HG03097 (cell line): ENCODE data around the gene GPLD1.

Experiments used
- ATAC-seq: cut with Tn5 transposase; IDR thresholded peaks from one replicate; pipeline ENCODE4 v1.9.1; 2021; ENCODE audit not compliant: unreplicated experiment, low FRiP score

Gene GPLD1

DNA sequence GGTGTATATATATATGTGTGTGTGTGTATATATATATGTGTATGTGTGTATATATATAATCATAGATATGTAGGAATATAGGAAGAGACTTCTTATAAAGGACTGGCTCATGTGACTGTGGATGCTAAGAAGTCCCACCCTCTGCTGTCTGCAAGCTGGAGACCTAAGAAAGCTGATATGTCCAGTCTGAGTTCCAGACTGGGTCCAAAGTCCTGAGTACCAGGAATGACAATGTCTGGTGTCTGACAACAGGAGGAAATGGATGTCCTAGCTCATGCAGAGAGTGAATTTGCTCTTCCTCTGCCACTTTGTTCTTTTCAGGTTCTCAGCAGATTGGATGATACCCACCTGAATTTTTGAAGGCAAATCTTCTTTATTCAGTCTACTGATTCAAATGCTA lies 12.5 kb upstream of the GPLD1 start:
- ATAC-seq = no peak

- ATAC-seq = no peak
Measured at GRCh38 chr6:24501374-24501773, 12.0 kb upstream of the GPLD1 start.

DNA sequence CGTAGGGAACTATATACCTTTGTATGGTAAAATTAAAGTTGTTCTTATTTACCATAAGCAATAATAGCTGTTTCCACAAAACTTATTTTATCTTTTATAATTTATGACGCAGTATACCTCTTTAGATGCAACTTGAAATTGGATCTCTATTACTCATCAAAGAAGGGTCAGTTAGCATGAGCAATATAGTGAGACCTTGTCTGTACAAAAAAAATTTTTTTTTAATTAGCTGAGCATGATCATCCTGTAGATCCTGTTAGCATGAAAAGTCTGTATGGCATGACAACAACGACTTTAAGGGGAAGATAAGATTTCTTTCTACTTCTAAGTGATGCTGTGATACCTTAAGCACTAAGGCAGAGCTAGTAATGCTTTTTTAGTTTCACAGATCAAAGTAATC lies 11.3 kb upstream of the GPLD1 start:
- ATAC-seq = no peak

GRCh38 chr6:24497254-24497970 lies 8.0 kb upstream of the GPLD1 start:
- ATAC-seq = no peak

GRCh38 chr6:24494821-24495795 lies 5.7 kb upstream of the GPLD1 start, which contains the start of gene ALDH5A1:
Gene ALDH5A1, plus strand, starts transcription at chr6:24494969. Its CDS starts 28 bp downstream, at chr6:24494997.
- ATAC-seq = peak; percentile 61

DNA sequence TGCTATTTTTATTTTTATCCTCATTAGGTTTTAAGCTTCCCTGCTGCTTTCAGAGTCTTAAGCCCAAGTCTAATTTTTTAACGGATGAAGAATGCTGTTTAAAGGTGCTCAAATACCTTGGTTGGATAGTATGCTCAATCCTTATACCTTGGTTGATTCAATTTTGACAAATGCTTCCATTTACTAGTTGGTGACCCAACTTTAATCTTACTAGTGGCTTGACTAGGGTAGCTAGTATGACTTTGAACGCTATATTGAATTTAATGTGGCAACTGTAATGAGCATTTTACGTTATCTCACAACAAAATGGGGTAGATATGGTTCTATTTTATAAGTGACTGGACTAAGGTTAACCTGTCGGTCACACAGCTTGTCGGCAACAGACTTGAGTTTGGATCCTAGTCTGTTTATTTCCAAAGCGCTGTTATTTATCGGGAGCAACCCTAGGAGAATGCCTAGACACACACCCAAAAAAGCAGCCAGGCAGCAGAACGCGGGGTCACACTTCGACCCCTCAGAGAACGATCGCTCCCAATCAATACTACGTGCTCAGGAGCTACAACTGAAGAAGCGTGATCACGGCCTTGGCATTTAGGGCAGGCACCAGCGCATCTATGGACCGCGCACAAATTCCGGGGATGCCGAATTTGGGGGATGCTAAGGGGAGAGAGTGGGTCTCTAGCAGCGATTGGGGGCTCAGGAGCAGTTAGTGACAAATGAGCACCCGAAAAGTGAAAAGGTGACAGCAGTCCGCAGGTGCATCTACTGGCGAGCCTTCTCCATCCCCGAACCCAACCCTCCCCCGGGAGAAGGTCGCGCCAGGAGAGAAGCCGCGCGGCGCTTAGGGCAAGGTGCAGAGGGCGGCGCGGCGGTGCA lies 4.8 kb upstream of the GPLD1 start:
- no peak for ATAC-seq

- no peak for ATAC-seq
Measured at GRCh38 chr6:24492475-24492874, 3.1 kb upstream of the GPLD1 start.

- no peak for ATAC-seq
Measured at GRCh38 chr6:24490948-24491347, 1.6 kb upstream of the GPLD1 start.

DNA sequence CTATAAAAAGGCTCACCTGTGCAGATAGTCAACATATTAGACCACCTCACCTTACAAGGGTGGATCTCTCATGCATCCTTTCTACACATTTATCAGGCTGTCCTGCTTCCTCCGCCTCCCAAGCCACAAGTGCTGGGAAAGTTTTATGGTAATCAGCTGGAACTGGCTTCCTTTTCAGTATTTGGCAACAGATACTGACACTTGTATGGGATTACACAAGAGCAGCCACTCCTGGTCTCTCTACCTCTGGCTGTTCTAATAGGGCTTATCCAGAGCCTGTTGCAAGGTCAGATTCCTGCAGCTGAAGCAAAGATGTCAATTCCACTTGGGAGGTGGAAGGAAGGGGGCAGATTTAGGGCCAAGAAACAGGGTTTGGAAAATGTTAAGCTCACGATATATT lies 503 bp upstream of the GPLD1 start:
- no peak for ATAC-seq

- ATAC-seq = no peak
Measured at GRCh38 chr6:24486065-24486464, 3.3 kb downstream of the GPLD1 start.

- no peak for ATAC-seq
Measured at GRCh38 chr6:24484657-24485323, 4.6 kb downstream of the GPLD1 start.

DNA sequence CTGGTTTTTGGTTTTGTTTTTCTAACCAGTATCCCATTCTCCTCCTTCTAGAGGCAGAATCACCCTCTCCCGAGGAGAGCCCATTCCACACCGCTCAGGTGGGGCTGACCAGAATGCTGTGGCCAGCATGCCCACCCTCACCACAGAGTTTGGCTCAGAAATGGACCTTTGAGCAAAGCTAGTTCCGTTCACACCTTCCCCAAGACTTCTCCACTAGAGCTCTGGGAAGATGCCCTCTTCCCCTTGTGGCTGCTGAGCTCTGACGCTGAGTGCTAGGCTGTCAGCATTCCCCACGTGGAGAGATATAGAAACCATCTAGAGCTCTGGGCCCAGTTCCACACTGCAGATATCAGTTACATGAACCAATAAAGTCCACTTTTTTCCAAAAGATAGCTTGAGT lies 7.9 kb downstream of the GPLD1 start:
- ATAC-seq = no peak

DNA sequence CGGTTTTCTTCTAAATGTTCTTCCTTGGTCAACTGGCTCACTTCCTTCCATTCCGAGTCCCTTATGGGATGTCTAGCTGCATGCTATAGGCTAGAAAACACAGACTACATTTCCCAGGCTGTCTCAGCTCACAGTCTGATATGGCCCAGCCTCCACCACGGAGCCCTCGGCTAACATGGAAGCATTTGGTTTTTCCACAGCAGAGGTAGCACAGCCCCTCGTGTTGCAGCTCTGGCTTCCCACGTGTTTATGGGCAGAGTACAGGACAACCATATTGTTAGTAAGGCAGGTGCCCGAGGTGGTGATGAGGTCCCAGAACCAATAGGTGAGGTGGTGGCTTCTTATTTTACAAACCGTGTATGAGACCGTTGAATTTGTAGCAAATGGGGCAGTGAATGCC lies 8.7 kb downstream of the GPLD1 start:
- ATAC-seq = no peak

- ATAC-seq = no peak
Measured at GRCh38 chr6:24478903-24479302, 10.5 kb downstream of the GPLD1 start.

DNA sequence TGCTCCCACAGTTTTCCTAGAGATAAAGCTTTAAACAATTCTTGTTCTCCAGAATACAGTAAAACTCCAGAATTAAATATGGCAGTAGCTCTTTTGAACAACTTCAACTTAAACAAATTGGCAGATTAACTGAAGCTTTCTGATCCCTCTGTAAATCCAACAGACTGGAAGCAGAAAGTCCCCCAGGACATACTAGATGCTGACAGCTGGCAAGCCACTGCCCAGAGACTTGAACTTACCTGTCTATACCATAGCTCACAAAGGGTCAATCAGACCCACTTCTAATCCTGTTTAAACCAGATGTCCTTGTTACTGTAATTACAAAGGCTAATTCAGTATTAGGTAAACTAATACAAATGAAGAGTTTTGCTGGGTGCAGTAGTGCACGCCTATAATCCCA lies 12.3 kb downstream of the GPLD1 start:
- no peak for ATAC-seq

DNA sequence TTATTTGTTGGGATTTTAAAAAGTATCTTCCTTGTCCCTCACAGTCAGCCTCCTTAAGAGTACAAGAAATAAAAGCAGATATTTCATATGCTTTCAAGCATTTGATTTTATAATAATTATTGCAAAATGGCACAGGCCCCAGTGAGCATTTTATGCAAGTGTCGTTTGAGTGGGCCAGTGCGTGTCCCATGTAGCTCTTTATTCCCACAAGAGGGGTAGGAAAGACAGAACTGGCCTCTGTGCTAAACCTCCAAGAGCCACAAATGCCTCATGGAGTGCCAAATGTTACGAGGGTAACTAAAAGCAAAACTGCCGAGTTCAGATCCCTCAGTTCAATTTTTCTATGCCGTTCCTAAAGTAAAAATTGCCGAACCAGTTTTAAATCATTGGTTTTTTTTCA lies 12.7 kb downstream of the GPLD1 start:
- ATAC-seq = no peak

DNA sequence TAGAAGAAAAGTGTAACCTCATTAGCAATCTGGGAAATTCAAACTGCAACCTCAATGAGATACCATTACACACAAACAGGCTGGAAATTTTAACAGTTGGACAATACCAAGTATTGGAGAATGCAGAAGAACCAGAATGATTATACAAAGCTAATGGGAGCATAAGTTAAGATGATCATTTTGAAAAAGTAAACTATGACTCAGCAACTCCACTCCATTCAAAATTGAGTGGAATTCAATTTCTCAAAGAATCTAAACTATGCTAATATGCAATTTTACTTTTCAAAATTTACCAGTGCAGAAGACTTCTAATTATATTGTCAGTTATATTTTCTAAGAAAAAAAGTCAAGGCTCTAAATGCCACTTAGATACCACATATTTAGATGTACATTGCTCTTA lies 17.2 kb downstream of the GPLD1 start:
- no peak for ATAC-seq

DNA sequence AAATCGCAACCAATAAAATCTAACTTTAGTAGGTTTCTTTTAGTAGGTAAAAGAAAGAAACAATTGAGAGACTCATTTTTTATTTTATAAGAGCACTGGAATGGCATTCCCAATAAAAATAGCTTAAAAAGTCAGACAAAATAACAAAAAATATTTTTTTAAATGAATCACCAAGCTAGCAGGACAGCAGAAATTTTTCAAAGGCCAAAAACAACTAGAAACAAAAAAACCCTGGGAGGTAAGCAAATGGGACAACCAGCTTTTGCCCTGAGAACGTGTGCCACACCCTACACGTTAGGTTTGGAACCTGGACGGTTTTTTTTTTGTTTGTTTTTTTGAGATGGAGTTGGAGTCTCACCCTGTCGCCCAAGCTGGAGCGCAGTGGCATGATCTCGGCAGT lies 19.6 kb downstream of the GPLD1 start:
- ATAC-seq = no peak

DNA sequence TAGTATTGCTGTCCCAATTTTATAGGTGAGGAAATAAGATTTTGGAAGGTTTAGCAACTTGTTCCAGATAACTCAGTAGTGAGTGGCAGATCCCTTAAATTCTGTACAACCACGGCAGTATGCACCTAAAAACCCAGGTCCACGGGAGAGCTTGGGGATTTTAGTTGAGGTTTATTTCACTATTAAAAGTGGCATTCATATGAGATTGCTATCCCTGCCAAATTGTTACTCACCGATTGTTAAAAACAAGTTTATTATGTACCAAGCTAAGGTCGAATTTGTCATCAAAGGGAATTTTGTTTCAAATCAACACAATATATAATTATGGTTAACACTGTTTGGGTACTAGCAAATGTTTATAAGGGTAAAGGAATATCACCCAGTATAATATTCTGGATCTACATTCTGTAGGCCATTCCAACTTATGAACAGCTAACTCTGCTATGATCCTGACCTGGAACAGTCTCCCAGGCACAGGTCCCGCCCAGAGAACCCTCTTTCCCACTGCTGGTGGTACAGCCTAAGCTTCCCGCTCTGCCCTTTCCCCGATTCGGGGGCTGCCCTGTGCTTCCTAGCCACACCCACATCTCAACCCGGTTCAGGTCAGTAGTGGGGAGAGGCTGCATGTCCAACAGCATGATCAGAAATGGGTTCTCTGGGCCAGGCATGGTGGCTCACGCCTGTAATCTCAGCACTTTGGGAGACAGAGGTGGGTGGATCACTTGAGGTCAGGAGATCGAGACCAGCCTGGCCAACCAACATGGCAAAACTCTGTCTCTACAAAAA lies 24.9 kb downstream of the GPLD1 start:
- no peak for ATAC-seq
